Vagina (tissue), 2 donors: Measurements from ENCODE around the gene UCMA.

ENCODE experiments used
- POLR2A ChIP-seq, 2 donors: fragments of 450-650 bp; IDR thresholded peaks; one replicate each; pipeline ENCODE4 v1.6.1; 2017; ENCODE audit warnings: antibody characterized with exemption in 2 of 2, mild to moderate bottlenecking in 2 of 2, moderate library complexity in 2 of 2
- POLR2AphosphoS5 ChIP-seq, 2 donors: sonication (generic); formaldehyde crosslinking; IDR thresholded peaks; one replicate each; pipeline ENCODE4 v1.9.0; 2017; ENCODE audit warnings: antibody characterized with exemption in 2 of 2, mild to moderate bottlenecking in 2 of 2, low read depth in 1 of 2; ENCODE audit not compliant: insufficient read depth in 1 of 2

DNA sequence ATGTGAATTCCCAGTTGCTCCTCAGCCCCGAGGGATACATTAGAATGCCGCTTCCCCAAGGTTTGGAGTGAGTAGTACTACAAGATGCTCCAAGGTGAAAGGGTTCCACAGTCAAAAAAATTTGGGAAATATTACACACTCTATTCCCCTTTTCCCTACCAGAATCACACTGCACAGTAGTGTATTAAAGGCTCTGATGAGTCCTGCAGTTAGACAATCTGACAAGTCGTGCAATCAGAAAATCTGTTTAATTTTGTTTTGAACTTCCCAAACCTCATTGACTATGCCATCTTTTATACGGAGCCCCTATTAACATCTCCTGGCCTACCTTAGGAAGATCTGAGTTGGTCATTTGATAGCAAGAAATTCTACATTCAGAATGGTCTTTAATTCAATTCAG lies 13.6 kb upstream of the UCMA start:
- no peak for TF ChIP-seq POLR2AphosphoS5 (IDR thresholded peaks at IDR 0.05; ENCODE audit: insufficient read depth in 1 of 2, low read depth in 1 of 2)
- no peak for TF ChIP-seq POLR2A (IDR thresholded peaks at IDR 0.05)
